Cardiac muscle cell (in vitro differentiated cells and primary cell): Measurements from ENCODE around the gene HOXA3. TPM values are rescaled to one million over a fixed set of nuclear protein-coding genes. Genes with fewer than 3 reads are reported as not detected.

Experiments
- DNase-seq, 2 donors: peaks; one replicate each; pipeline versions ENCODE4 v3.0.0 to v3.0.0-alpha.2; 2010 to 2017; ENCODE audit warnings: low read depth in 1 of 2, low spot score in 1 of 2
- H3K27ac ChIP-seq: fragments of 200-600 bp; sonication (generic); 2 replicates; pipeline ENCODE4 v1.5.1; 2016
- H3K27me3 ChIP-seq: fragments of 200-600 bp; sonication (generic); 2 replicates; pipeline ENCODE4 v1.6.0; 2016; ENCODE audit warnings: control low read depth
- H3K36me3 ChIP-seq: fragments of 200-600 bp; sonication (generic); 2 replicates; pipeline ENCODE4 v1.5.1; 2016; ENCODE audit warnings: control low read depth
- H3K4me1 ChIP-seq: fragments of 200-600 bp; sonication (generic); 2 replicates; pipeline ENCODE4 v1.8.1; 2017; ENCODE audit warnings: low read depth, mild to moderate bottlenecking, mixed run types
- H3K4me3 ChIP-seq: fragments of 200-600 bp; sonication (generic); 2 replicates; pipeline ENCODE4 v1.5.1; 2016; ENCODE audit warnings: mild to moderate bottlenecking
- H3K9me3 ChIP-seq: fragments of 200-600 bp; sonication (generic); 2 replicates; pipeline ENCODE4 v1.5.1; 2017; ENCODE audit warnings: low read depth, mild to moderate bottlenecking, control low read depth
- CTCF ChIP-seq: IDR thresholded peaks from 2 replicates; pipeline ENCODE4 v1.5.1; 2012; ENCODE audit warnings: low read depth, mild to moderate bottlenecking, low read length
- polyA plus RNA-seq: library from polyadenylated mRNA; unstranded; fragments of >200 nt; fragmentation: Nextera tagmentation; extraction: Ambion mirVana; gene quantifications from 2 replicates; pipeline ENCODE4 v1.2.1, GENCODE V29; 2016
- total RNA-seq: library from RNA; depleted of rRNA; stranded (reverse); fragments of >200 nt; gene quantifications from 2 replicates; pipeline ENCODE4 v1.2.3, GENCODE V29; 2016

HOXA3 gene
- total and polyA plus RNA-seq, 2 experiments from 2014 or later = 1.4 to 9.4 TPM

GRCh38 chr7:27148756-27149641 is 3.4 kb downstream of the HOXA3 start:
- Histone ChIP-seq H3K4me1 (no peaks in the 10 kb centered on the region), H3K4me3 (no peak overlapping the region), H3K27ac (no peak overlapping the region), H3K36me3 (no peaks in the 10 kb centered on the region), H3K27me3 (peaks cover 100% of the 10 kb centered on the region), H3K9me3 (no peaks in the 10 kb centered on the region)
- TF ChIP-seq CTCF = no peak
- no peak for DNase-seq

- DNase-seq = no peak
- H3K9me3 ChIP-seq = no peaks in the 10 kb centered on the region
- H3K27me3 ChIP-seq = peaks cover 100% of the 10 kb centered on the region
- no peak for TF ChIP-seq CTCF
- no peaks in the 10 kb centered on the region for H3K36me3 ChIP-seq
- no peaks in the 10 kb centered on the region for H3K4me1 ChIP-seq
- no peak overlapping the region for H3K27ac ChIP-seq
- H3K4me3 ChIP-seq = no peak overlapping the region
These were observed 4.2 kb downstream of the HOXA3 start for GRCh38 chr7:27148031-27148755.

- H3K27me3 ChIP-seq = peaks cover 100% of the 10 kb centered on the region
- H3K9me3 ChIP-seq = no peaks in the 10 kb centered on the region
- no peak within 1 kb of the TSS for H3K4me3 ChIP-seq
- no peaks in the 10 kb centered on the region for H3K4me1 ChIP-seq
- no peak within 1 kb of the TSS for H3K27ac ChIP-seq
- TF ChIP-seq CTCF = no peak
- DNase-seq = no peak
- no peaks in the 10 kb centered on the region for H3K36me3 ChIP-seq
These were observed 5.0 kb downstream of the HOXA3 start, which contains the start of gene HOXA6 for GRCh38 chr7:27147199-27148030. Gene HOXA6, minus strand, starts transcription at chr7:27147774. Its CDS starts 25 bp downstream, at chr7:27147749.

GRCh38 chr7:27146491-27147198 is 5.7 kb downstream of the HOXA3 start:
- Histone ChIP-seq H3K36me3 (no peaks in the 10 kb centered on the region), H3K27me3 (peaks cover 100% of the 10 kb centered on the region), H3K4me1 (no peaks in the 10 kb centered on the region), H3K4me3 (no peak overlapping the region), H3K9me3 (no peaks in the 10 kb centered on the region), H3K27ac (no peak overlapping the region)
- DNase-seq = no peak
- TF ChIP-seq CTCF = no peak
